SK-N-SH (cell line): ENCODE data around the gene ASB15. TPM values are rescaled to one million over a fixed set of nuclear protein-coding genes. Genes with fewer than 3 reads are reported as not detected.

Experiments
- CTCF ChIA-PET: fragments of 300-600, 350-600 bp; formaldehyde crosslinking; extraction: SDS; loops from one replicate; lab custom pipeline; 2021; lab: Yijun Ruan, JAX
- POLR2A ChIA-PET: fragments of 350-600 bp; sonication (Branson Sonifier 250); formaldehyde crosslinking; extraction: SDS; loops from one replicate; lab custom pipeline; 2020; ENCODE audit warnings: antibody characterized with exemption, inconsistent platforms; lab: Yijun Ruan, JAX
- DNase-seq: peaks from one replicate; pipeline ENCODE4 v3.0.0; 2012
- H2AFZ ChIP-seq: fragments of 200-600 bp; sonication (generic); 2 replicates; pipeline ENCODE4 v1.8.1; 2016; ENCODE audit warnings: antibody characterized with exemption, mild to moderate bottlenecking, low read depth
- H3F3A ChIP-seq: fragments of 200-600 bp; sonication (generic); replicated peaks from 2 replicates; pipeline ENCODE3; 2016; ENCODE audit warnings: antibody characterized with exemption, mild to moderate bottlenecking; ENCODE audit not compliant: insufficient read depth
- H3K27ac ChIP-seq, 2 experiments: fragments of 200-500 bp in 1 of 2; fragments of 200-600 bp in 1 of 2; sonication (Bioruptor generic) in 1 of 2; sonication (generic), shearing (Covaris generic) in 1 of 2; 2 replicates each; pipeline versions ENCODE4 v1.5.1 to v1.6.1; 2014 to 2016; ENCODE audit warnings: low read depth in 2 of 2, inconsistent platforms in 1 of 2, low read length in 1 of 2, mild to moderate bottlenecking in 1 of 2, mixed read lengths in 1 of 2
- H3K27me3 ChIP-seq: fragments of 200-600 bp; sonication (generic), shearing (Covaris generic); 2 replicates; pipeline ENCODE4 v1.6.1; 2016; ENCODE audit warnings: mixed run types; ENCODE audit not compliant: insufficient read depth
- H3K36me3 ChIP-seq, 2 experiments: fragments of 200-500 bp in 1 of 2; fragments of 200-600 bp in 1 of 2; sonication (Bioruptor generic) in 1 of 2; sonication (generic) in 1 of 2; replicated peaks in 1 of 2; 2 replicates each; pipeline versions ENCODE3 to v1.5.1; 2014 to 2016; ENCODE audit warnings: low read length in 1 of 2, mild to moderate bottlenecking in 1 of 2; ENCODE audit not compliant: insufficient read depth in 2 of 2, control insufficient read depth in 1 of 2
- H3K4me1 ChIP-seq, 2 experiments: fragments of 200-500 bp in 1 of 2; fragments of 200-600 bp in 1 of 2; sonication (Bioruptor generic) in 1 of 2; sonication (generic), shearing (Covaris generic) in 1 of 2; 2 replicates each; pipeline versions ENCODE4 v1.5.1 to v1.6.1; 2014 to 2016; ENCODE audit warnings: low read depth in 1 of 2, low read length in 1 of 2, mixed run types in 1 of 2; ENCODE audit not compliant: insufficient read depth in 2 of 2, control insufficient read depth in 1 of 2
- H3K4me2 ChIP-seq: fragments of 200-600 bp; sonication (generic), shearing (Covaris generic); 2 replicates; pipeline ENCODE4 v1.6.1; 2017; ENCODE audit warnings: mixed run types
- H3K4me3 ChIP-seq, 2 experiments: fragments of 200-500 bp in 1 of 2; fragments of 200-600 bp in 1 of 2; sonication (Bioruptor generic) in 1 of 2; sonication (generic), shearing (Covaris generic) in 1 of 2; 2 replicates each; pipeline versions ENCODE4 v1.5.1 to v1.8.1; 2014 to 2016; ENCODE audit warnings: low read depth in 2 of 2, inconsistent platforms in 1 of 2, low read length in 1 of 2, mild to moderate bottlenecking in 1 of 2, mixed read lengths in 1 of 2, moderate library complexity in 1 of 2
- H3K79me2 ChIP-seq: fragments of 200-600 bp; sonication (generic); 2 replicates; pipeline ENCODE4 v1.8.1; 2017; ENCODE audit warnings: mild to moderate bottlenecking; ENCODE audit not compliant: insufficient read depth
- H3K9ac ChIP-seq: fragments of 200-600 bp; sonication (generic); 2 replicates; pipeline ENCODE4 v1.6.1; 2017; ENCODE audit warnings: mixed run types
- H3K9me2 ChIP-seq: fragments of 200-600 bp; sonication (generic); 2 replicates; pipeline ENCODE4 v1.6.1; 2017; ENCODE audit warnings: mixed run types
- H3K9me3 ChIP-seq: fragments of 200-600 bp; sonication (generic); 2 replicates; pipeline ENCODE4 v1.6.1; 2017; ENCODE audit warnings: mixed run types, mild to moderate bottlenecking, moderate library complexity
- H4K20me1 ChIP-seq: fragments of 200-600 bp; sonication (generic); 2 replicates; pipeline ENCODE4 v1.6.1; 2017; ENCODE audit warnings: mild to moderate bottlenecking, mixed run types; ENCODE audit not compliant: insufficient read depth
- CTCF ChIP-seq: fragments of 200-600 bp; sonication (generic); IDR thresholded peaks from 2 replicates; pipeline ENCODE4 v1.6.1; 2017; ENCODE audit warnings: antibody characterized with exemption, mild to moderate bottlenecking, moderate library complexity
- ELF1 ChIP-seq: IDR thresholded peaks from 2 replicates; pipeline ENCODE4 v1.4.0; 2012
- GABPA ChIP-seq: IDR thresholded peaks from 2 replicates; pipeline ENCODE4 v1.4.0; 2012; ENCODE audit warnings: low read depth, mild to moderate bottlenecking
- IRF3 ChIP-seq: fragments of 150-350 bp; IDR thresholded peaks from 2 replicates; pipeline ENCODE4 v1.6.1; 2016; ENCODE audit warnings: mild to moderate bottlenecking, low read depth, low read length
- MXI1 ChIP-seq: IDR thresholded peaks from 2 replicates; pipeline ENCODE4 v1.6.1; 2012; ENCODE audit warnings: mild to moderate bottlenecking, low read depth, low read length, improper control_type of control experiment
- POLR2AphosphoS5 ChIP-seq: IDR thresholded peaks from 2 replicates; pipeline ENCODE4 v1.6.1; 2012; ENCODE audit warnings: low read depth, low read length
- RCOR1 ChIP-seq: fragments of 150-350 bp; IDR thresholded peaks from 2 replicates; pipeline ENCODE4 v1.6.1; 2017; ENCODE audit warnings: antibody characterized with exemption, low read length
- TCF12 ChIP-seq: IDR thresholded peaks from 2 replicates; pipeline ENCODE4 v1.4.0; 2012
- ZBTB33 ChIP-seq: IDR thresholded peaks from 2 replicates; pipeline ENCODE4 v1.4.0; 2012; ENCODE audit warnings: low read depth, borderline replicate concordance
- WGBS: methylation state at CpG from one replicate; pipeline ENCODE4 v1.1.6; 2017; ENCODE audit warnings: low lambda C conversion rate; 5-methylcytosine and 5-hydroxymethylcytosine counted together
- polyA plus RNA-seq, 3 experiments: library from polyadenylated mRNA; depleted of rRNA; stranded (reverse); fragments of >200 nt; gene quantifications; 2 replicates each; pipeline ENCODE4 v1.2.3, GENCODE V29; 2012

The ASB15 gene
- polyA plus RNA-seq, 1 of the 3 experiments (the other 2 are of a cell fraction) = not detected

GRCh38 chr7:123580406-123581161, 21.0 kb upstream of the ASB15 start (continued):
- TF ChIP-seq ZBTB33 (no peak), MXI1 (no peak), POLR2AphosphoS5 (no peak), ELF1 (no peak), TCF12 (no peak), RCOR1 (no peak), IRF3 (no peak), GABPA (no peak)

GRCh38 chr7:123581162-123581459, 20.5 kb upstream of the ASB15 start:
- no peak overlapping the region for H2AFZ ChIP-seq
- no peak overlapping the region for H3K27ac ChIP-seq
- H3K4me2 ChIP-seq = no peak overlapping the region
- CTCF ChIA-PET = interaction anchor here (0.8 to 4.0 kb wide), 31 partner anchors 10 to 335 kb away, joined by 3 to 23 read pairs (median 4); partner anchors contain the start of genes NDUFA5 and WASL
- no peaks in the 10 kb centered on the region for H3F3A ChIP-seq
- no peak overlapping the region; a peak in 1 of 4 replicates for H3K4me3 ChIP-seq
- no peak for DNase-seq
- H3K9ac ChIP-seq = no peak overlapping the region
- H3K79me2 ChIP-seq = no peaks in the 10 kb centered on the region
- H3K4me1 ChIP-seq = no peaks in the 10 kb centered on the region; a peak in 1 of 4 replicates
- no peaks in the 10 kb centered on the region for H3K9me2 ChIP-seq
- H4K20me1 ChIP-seq = no peaks in the 10 kb centered on the region
- H3K9me3 ChIP-seq = no peaks in the 10 kb centered on the region
- POLR2A ChIA-PET = no interaction called here
- peaks cover 13% of the 10 kb centered on the region; the same call in 1 of the 2 replicates for H3K27me3 ChIP-seq
- TF ChIP-seq POLR2AphosphoS5 (no peak), CTCF (peak; percentile 5; the same call in 1 of the 2 replicates)
- no peaks in the 10 kb centered on the region for H3K36me3 ChIP-seq
- 11% methylated on average over 2 of the region's 2 CpGs for WGBS
